ENCODE results near the gene STAB2.

The STAB2 gene

GRCh38 chr12:103691063-103691462 is 104.0 kb downstream of the STAB2 start:
- TF ChIP-seq JUND (IDR thresholded peaks at IDR 0.05; ENCODE audit: low read depth), result no peak
- DNase-seq (ENCODE audit: low read depth in 1 of 2, low spot score in 1 of 2), result no peak
- in situ Hi-C loops (cut with HindIII; ENCODE audit: low pct_unique_long_range_greater_than_20kb, low sequenced_read_pairs), result no loop called here

- TF ChIP-seq JUND (IDR thresholded peaks at IDR 0.05; ENCODE audit: low read depth), result no peak
- no peak for DNase-seq (ENCODE audit: low read depth in 1 of 2, low spot score in 1 of 2)
- in situ Hi-C loops (cut with HindIII; ENCODE audit: low pct_unique_long_range_greater_than_20kb, low sequenced_read_pairs), result no loop called here
Observed at GRCh38 chr12:103696101-103696500, 109.0 kb downstream of the STAB2 start.

GRCh38 chr12:103697971-103698751 is 111.1 kb downstream of the STAB2 start:
- no peak for TF ChIP-seq JUND (IDR thresholded peaks at IDR 0.05; ENCODE audit: low read depth)
- no peak for DNase-seq (ENCODE audit: low read depth in 1 of 2, low spot score in 1 of 2)
- in situ Hi-C loops (cut with HindIII; ENCODE audit: low pct_unique_long_range_greater_than_20kb, low sequenced_read_pairs), result no loop called here

- no peak for DNase-seq (ENCODE audit: low read depth in 1 of 2, low spot score in 1 of 2)
- in situ Hi-C loops (cut with HindIII; ENCODE audit: low pct_unique_long_range_greater_than_20kb, low sequenced_read_pairs), result no loop called here
- no peak for TF ChIP-seq JUND (IDR thresholded peaks at IDR 0.05; ENCODE audit: low read depth)
Observed at GRCh38 chr12:103698752-103699560, 111.9 kb downstream of the STAB2 start.

- no peak for TF ChIP-seq JUND (IDR thresholded peaks at IDR 0.05; ENCODE audit: low read depth)
- in situ Hi-C loops (cut with HindIII; ENCODE audit: low pct_unique_long_range_greater_than_20kb, low sequenced_read_pairs), result no loop called here
- DNase-seq (ENCODE audit: low read depth in 1 of 2, low spot score in 1 of 2), result no peak
Observed at GRCh38 chr12:103705098-103705497, 118.0 kb downstream of the STAB2 start.

GRCh38 chr12:103705927-103706326 is 118.9 kb downstream of the STAB2 start:
- TF ChIP-seq JUND (IDR thresholded peaks at IDR 0.05; ENCODE audit: low read depth), result no peak
- in situ Hi-C loops (cut with HindIII; ENCODE audit: low pct_unique_long_range_greater_than_20kb, low sequenced_read_pairs), result no loop called here
- no peak for DNase-seq (ENCODE audit: low read depth in 1 of 2, low spot score in 1 of 2)

- no peak for DNase-seq (ENCODE audit: low read depth in 1 of 2, low spot score in 1 of 2)
- in situ Hi-C loops (cut with HindIII; ENCODE audit: low pct_unique_long_range_greater_than_20kb, low sequenced_read_pairs), result no loop called here
- TF ChIP-seq JUND (IDR thresholded peaks at IDR 0.05; ENCODE audit: low read depth), result no peak
Observed at GRCh38 chr12:103707446-103707845, 120.4 kb downstream of the STAB2 start.

- in situ Hi-C loops (cut with HindIII; ENCODE audit: low pct_unique_long_range_greater_than_20kb, low sequenced_read_pairs), result no loop called here
- DNase-seq (ENCODE audit: low read depth in 1 of 2, low spot score in 1 of 2), result no peak
- no peak for TF ChIP-seq JUND (IDR thresholded peaks at IDR 0.05; ENCODE audit: low read depth)
Observed at GRCh38 chr12:103710544-103710943, 123.5 kb downstream of the STAB2 start.

- in situ Hi-C loops (cut with HindIII; ENCODE audit: low pct_unique_long_range_greater_than_20kb, low sequenced_read_pairs), result no loop called here
- TF ChIP-seq JUND (IDR thresholded peaks at IDR 0.05; ENCODE audit: low read depth), result no peak
- no peak for DNase-seq (ENCODE audit: low read depth in 1 of 2, low spot score in 1 of 2)
Observed at GRCh38 chr12:103712216-103712615, 125.1 kb downstream of the STAB2 start.

GRCh38 chr12:103715494-103715893 is 128.4 kb downstream of the STAB2 start:
- no peak for TF ChIP-seq JUND (IDR thresholded peaks at IDR 0.05; ENCODE audit: low read depth)
- DNase-seq (ENCODE audit: low read depth in 1 of 2, low spot score in 1 of 2), result no peak
- in situ Hi-C loops (cut with HindIII; ENCODE audit: low pct_unique_long_range_greater_than_20kb, low sequenced_read_pairs), result no loop called here

- DNase-seq (ENCODE audit: low read depth in 1 of 2, low spot score in 1 of 2), result no peak
- in situ Hi-C loops (cut with HindIII; ENCODE audit: low pct_unique_long_range_greater_than_20kb, low sequenced_read_pairs), result no loop called here
- TF ChIP-seq JUND (IDR thresholded peaks at IDR 0.05; ENCODE audit: low read depth), result no peak
Observed at GRCh38 chr12:103716517-103717196, 129.6 kb downstream of the STAB2 start.

- TF ChIP-seq JUND (IDR thresholded peaks at IDR 0.05; ENCODE audit: low read depth), result no peak
- in situ Hi-C loops (cut with HindIII; ENCODE audit: low pct_unique_long_range_greater_than_20kb, low sequenced_read_pairs), result no loop called here
- DNase-seq (ENCODE audit: low read depth in 1 of 2, low spot score in 1 of 2), result no peak
Observed at GRCh38 chr12:103725398-103725797, 138.3 kb downstream of the STAB2 start.

- no peak for DNase-seq (ENCODE audit: low read depth in 1 of 2, low spot score in 1 of 2)
- TF ChIP-seq JUND (IDR thresholded peaks at IDR 0.05; ENCODE audit: low read depth), result no peak
- in situ Hi-C loops (cut with HindIII; ENCODE audit: low pct_unique_long_range_greater_than_20kb, low sequenced_read_pairs), result no loop called here
Observed at GRCh38 chr12:103727638-103728037, 140.6 kb downstream of the STAB2 start.

All from T47D (cell line).